ENCODE results near the gene ZFHX2.

ZFHX2 gene

GRCh38 chr14:23492618-23493272 is 58.8 kb downstream of the ZFHX2 start:
- Histone ChIP-seq H3K27me3 (ENCODE audit: low read depth, low read length) (no peaks in the 10 kb centered on the region), H3K36me3 (replicated peaks; ENCODE audit: low read depth, low read length) (peaks cover 7% of the 10 kb centered on the region), H3K9me3 (ENCODE audit: insufficient read depth, low read length) (no peaks in the 10 kb centered on the region), H3K79me2 (ENCODE audit: low read length) (no peaks in the 10 kb centered on the region), H3K4me2 (ENCODE audit: low read length) (no peak overlapping the region), H3K4me1 (ENCODE audit: low read length) (no peaks in the 10 kb centered on the region), H3K9ac (ENCODE audit: low read length) (no peak overlapping the region), H2AFZ (ENCODE audit: low read depth, low read length) (no peak overlapping the region), H3K27ac (ENCODE audit: low read length) (no peak overlapping the region), H4K20me1 (ENCODE audit: insufficient read depth, low read length) (no peaks in the 10 kb centered on the region), H3K4me3 (ENCODE audit: low read length) (no peak overlapping the region)
- TF ChIP-seq EZH2phosphoT487 (IDR thresholded peaks at IDR 0.05; ENCODE audit: low read depth), result no peak
- TF ChIP-seq CTCF (IDR thresholded peaks at IDR 0.05; ENCODE audit: low read depth, low read length), result no peak

GRCh38 chr14:23487216-23487615 is 64.3 kb downstream of the ZFHX2 start:
- H3K9me3 ChIP-seq (ENCODE audit: insufficient read depth, low read length), result no peaks in the 10 kb centered on the region
- H3K4me3 ChIP-seq (ENCODE audit: low read length), result no peak overlapping the region
- no peaks in the 10 kb centered on the region for H3K79me2 ChIP-seq (ENCODE audit: low read length)
- no peak overlapping the region for H3K27ac ChIP-seq (ENCODE audit: low read length)
- no peaks in the 10 kb centered on the region for H3K27me3 ChIP-seq (ENCODE audit: low read depth, low read length)
- H3K4me2 ChIP-seq (ENCODE audit: low read length), result no peak overlapping the region
- TF ChIP-seq CTCF (IDR thresholded peaks at IDR 0.05; ENCODE audit: low read depth, low read length) (no peak), EZH2phosphoT487 (IDR thresholded peaks at IDR 0.05; ENCODE audit: low read depth) (no peak)
- peaks cover 17% of the 10 kb centered on the region for H3K36me3 ChIP-seq (replicated peaks; ENCODE audit: low read depth, low read length)
- no peak overlapping the region for H3K9ac ChIP-seq (ENCODE audit: low read length)
- no peaks in the 10 kb centered on the region for H3K4me1 ChIP-seq (ENCODE audit: low read length)
- H2AFZ ChIP-seq (ENCODE audit: low read depth, low read length), result no peak overlapping the region
- H4K20me1 ChIP-seq (ENCODE audit: insufficient read depth, low read length), result peaks cover under 1% of the 10 kb centered on the region; the same call in 1 of the 2 replicates

GRCh38 chr14:23486036-23486435 is 65.5 kb downstream of the ZFHX2 start:
- no peaks in the 10 kb centered on the region for H3K4me1 ChIP-seq (ENCODE audit: low read length)
- H3K9me3 ChIP-seq (ENCODE audit: insufficient read depth, low read length), result no peaks in the 10 kb centered on the region
- H3K79me2 ChIP-seq (ENCODE audit: low read length), result no peaks in the 10 kb centered on the region
- H2AFZ ChIP-seq (ENCODE audit: low read depth, low read length), result no peak overlapping the region
- peaks cover 9% of the 10 kb centered on the region for H4K20me1 ChIP-seq (ENCODE audit: insufficient read depth, low read length)
- no peak overlapping the region for H3K27ac ChIP-seq (ENCODE audit: low read length)
- no peak for TF ChIP-seq CTCF (IDR thresholded peaks at IDR 0.05; ENCODE audit: low read depth, low read length)
- TF ChIP-seq EZH2phosphoT487 (IDR thresholded peaks at IDR 0.05; ENCODE audit: low read depth), result no peak
- H3K27me3 ChIP-seq (ENCODE audit: low read depth, low read length), result no peaks in the 10 kb centered on the region
- H3K36me3 ChIP-seq (replicated peaks; ENCODE audit: low read depth, low read length), result peaks cover 28% of the 10 kb centered on the region
- no peak overlapping the region for H3K4me2 ChIP-seq (ENCODE audit: low read length)
- H3K4me3 ChIP-seq (ENCODE audit: low read length), result no peak overlapping the region
- no peak overlapping the region for H3K9ac ChIP-seq (ENCODE audit: low read length)

GRCh38 chr14:23485326-23485725 is 66.2 kb downstream of the ZFHX2 start:
- TF ChIP-seq CTCF (IDR thresholded peaks at IDR 0.05; ENCODE audit: low read depth, low read length), result no peak
- no peak for TF ChIP-seq EZH2phosphoT487 (IDR thresholded peaks at IDR 0.05; ENCODE audit: low read depth)
- Histone ChIP-seq H3K79me2 (ENCODE audit: low read length) (no peaks in the 10 kb centered on the region), H3K4me1 (ENCODE audit: low read length) (no peaks in the 10 kb centered on the region), H3K4me2 (ENCODE audit: low read length) (no peak overlapping the region), H3K4me3 (ENCODE audit: low read length) (no peak overlapping the region), H4K20me1 (ENCODE audit: insufficient read depth, low read length) (peaks cover 11% of the 10 kb centered on the region), H3K27ac (ENCODE audit: low read length) (no peak overlapping the region), H2AFZ (ENCODE audit: low read depth, low read length) (no peak overlapping the region), H3K36me3 (replicated peaks; ENCODE audit: low read depth, low read length) (peaks cover 30% of the 10 kb centered on the region), H3K9me3 (ENCODE audit: insufficient read depth, low read length) (no peaks in the 10 kb centered on the region), H3K27me3 (ENCODE audit: low read depth, low read length) (no peaks in the 10 kb centered on the region), H3K9ac (ENCODE audit: low read length) (no peak overlapping the region)
